ENCODE results near the gene CMTM4. TPM values are rescaled to one million over a fixed set of nuclear protein-coding genes. Genes with fewer than 3 reads are reported as not detected.

Gene CMTM4
- total RNA-seq (0.59 and 0.68 TPM in 2 replicates), polyA plus RNA-seq (0.06 and 0.37 TPM in 2 replicates), polyA minus RNA-seq (0.43 TPM in 1 of 2 replicates, not detected in the other)
- total RNA-seq (2013): 0.26 TPM

DNA sequence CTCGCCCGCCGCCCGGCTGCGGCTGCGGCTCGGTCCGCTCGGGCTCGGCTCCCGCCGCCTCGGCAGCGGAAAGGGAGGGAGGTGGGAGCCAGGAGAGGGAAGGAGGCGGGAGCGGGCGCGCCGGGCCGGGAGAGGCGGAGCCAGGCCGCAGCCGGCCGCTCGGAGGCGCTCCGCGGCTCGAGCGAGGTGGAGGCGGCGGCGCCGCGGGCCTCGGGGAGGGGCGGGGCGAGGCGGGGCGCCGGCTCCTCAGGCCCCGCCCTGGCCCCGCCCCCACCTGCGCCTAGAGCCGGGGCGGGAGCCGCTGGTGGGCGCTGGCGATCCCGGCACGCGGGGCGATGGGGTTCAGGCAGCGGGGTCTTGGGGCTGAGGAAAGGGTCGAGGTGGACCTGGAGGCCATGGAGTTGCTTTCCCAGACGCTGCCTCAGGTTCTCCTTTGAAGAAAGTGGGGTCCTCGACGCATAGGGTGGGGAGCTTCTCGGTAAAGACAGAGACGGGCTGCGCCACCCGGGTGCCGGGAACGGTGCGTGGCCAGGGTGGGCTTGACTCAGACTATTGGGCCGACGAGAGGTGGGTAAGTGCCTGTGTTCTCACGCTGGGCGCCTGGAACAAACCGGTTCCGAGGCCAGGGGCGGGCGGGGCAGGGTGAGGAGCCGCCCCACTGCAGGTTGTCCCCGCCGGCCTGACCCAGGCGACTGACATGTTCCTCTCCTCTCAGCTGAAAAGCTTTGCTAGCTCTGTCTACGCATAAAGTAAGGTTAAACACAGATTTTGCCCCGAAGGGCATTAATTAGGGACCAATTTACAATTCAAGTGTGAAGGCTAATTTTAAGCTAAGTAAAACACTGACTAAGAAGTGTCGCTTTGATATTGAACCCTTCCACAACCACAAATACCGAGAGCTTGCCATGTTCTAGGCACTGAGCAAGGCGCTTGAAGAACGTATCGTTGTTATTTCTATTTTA, at the start of gene CMTM4:
Gene CMTM4 (minus strand): TSS at position 75 of the 962 bp plus-strand sequence. CDS start 218 bp downstream, outside the sequence.
- Histone ChIP-seq H2AFZ (ENCODE audit: insufficient read depth, low read depth, low read length, poor library complexity, severe bottlenecking) (peak within 1 kb of the TSS; percentile 97), H3K4me1 (ENCODE audit: control insufficient read depth in 2 of 2, insufficient read depth in 2 of 2, low read length in 2 of 2) (peaks cover 15 to 17% of the 10 kb centered on the region in 2 donors), H3K27me3 (replicated peaks in 1 of 4; ENCODE audit: control extremely low read depth in 1 of 4, control insufficient read depth in 3 of 4, insufficient read depth in 4 of 4, low read length in 3 of 4) (peaks cover 0 to 53% (median 30%) of the 10 kb centered on the region in 4 experiments), H3K9ac (ENCODE audit: low read length) (peak within 1 kb of the TSS; percentile 73), H3K9me3 (ENCODE audit: control extremely low read depth in 1 of 3, control insufficient read depth in 2 of 3, insufficient read depth in 1 of 3, low read length in 2 of 3) (peaks cover 0 to 5% (median 0%) of the 10 kb centered on the region in 3 donors), H4K20me1 (ENCODE audit: control insufficient read depth, insufficient read depth, low read length, poor library complexity, severe bottlenecking) (no peaks in the 10 kb centered on the region), H3K36me3 (replicated peaks in 1 of 2; ENCODE audit: control extremely low read depth in 1 of 2, control insufficient read depth in 1 of 2, extremely low read depth in 1 of 2, insufficient read depth in 2 of 2, low read length in 1 of 2) (no peaks in the 10 kb centered on the region), H3K79me2 (ENCODE audit: control insufficient read depth, insufficient read depth, low read length) (no peaks in the 10 kb centered on the region), H3K4me2 (replicated peaks; ENCODE audit: low read depth, low read length, poor library complexity, severe bottlenecking) (peak within 1 kb of the TSS; percentile 99), H3K4me3 (ENCODE audit: control extremely low read depth in 1 of 5, extremely low read depth in 1 of 5, insufficient read depth in 1 of 5, low read depth in 2 of 5, low read length in 4 of 5) (peak within 1 kb of the TSS; percentile 34 to 83 (median 57)), H3K27ac (ENCODE audit: low read length in 2 of 2) (no peak within 1 kb of the TSS)
- POLR2A ChIA-PET: interaction anchor here (0.6 to 0.7 kb wide), 3 partner anchors 17 to 257 kb away, joined by 3 to 12 read pairs (median 7); no protein-coding TSS in a partner anchor
- CTCF ChIA-PET: interaction anchor here (1.0 to 1.4 kb wide), 4 partner anchors 44 to 291 kb away, joined by 3 to 4 read pairs (median 4); partner anchors contain the start of gene DYNC1LI2
- peak; percentile 98 for ATAC-seq (ENCODE audit: low read depth)
- DNase-seq: peak; percentile 89
- intact Hi-C loops (cut with micrococcal nuclease): loop anchor here (1.0 to 5.0 kb wide), 3 partner anchors 54 to 145 kb away; partner anchors contain the start of genes CKLF and DYNC1LI2
- WGBS (ENCODE audit: insufficient coverage): 1% methylated on average over 68 of the region's 84 CpGs
- no peaks in the 10 kb centered on the region for H3K9me3 Mint-ChIP-seq (ENCODE audit: insufficient read depth)
- H3K27ac Mint-ChIP-seq: peak within 1 kb of the TSS; percentile 15
- H3K4me3 Mint-ChIP-seq: peak within 1 kb of the TSS; percentile 88
- peaks cover 30% of the 10 kb centered on the region for H3K27me3 Mint-ChIP-seq
- TF ChIP-seq EZH2 (IDR thresholded peaks at IDR 0.05; ENCODE audit: borderline replicate concordance, insufficient read depth, low read depth, low read length, poor library complexity, severe bottlenecking): no peak
- TF ChIP-seq, protein P1, sequence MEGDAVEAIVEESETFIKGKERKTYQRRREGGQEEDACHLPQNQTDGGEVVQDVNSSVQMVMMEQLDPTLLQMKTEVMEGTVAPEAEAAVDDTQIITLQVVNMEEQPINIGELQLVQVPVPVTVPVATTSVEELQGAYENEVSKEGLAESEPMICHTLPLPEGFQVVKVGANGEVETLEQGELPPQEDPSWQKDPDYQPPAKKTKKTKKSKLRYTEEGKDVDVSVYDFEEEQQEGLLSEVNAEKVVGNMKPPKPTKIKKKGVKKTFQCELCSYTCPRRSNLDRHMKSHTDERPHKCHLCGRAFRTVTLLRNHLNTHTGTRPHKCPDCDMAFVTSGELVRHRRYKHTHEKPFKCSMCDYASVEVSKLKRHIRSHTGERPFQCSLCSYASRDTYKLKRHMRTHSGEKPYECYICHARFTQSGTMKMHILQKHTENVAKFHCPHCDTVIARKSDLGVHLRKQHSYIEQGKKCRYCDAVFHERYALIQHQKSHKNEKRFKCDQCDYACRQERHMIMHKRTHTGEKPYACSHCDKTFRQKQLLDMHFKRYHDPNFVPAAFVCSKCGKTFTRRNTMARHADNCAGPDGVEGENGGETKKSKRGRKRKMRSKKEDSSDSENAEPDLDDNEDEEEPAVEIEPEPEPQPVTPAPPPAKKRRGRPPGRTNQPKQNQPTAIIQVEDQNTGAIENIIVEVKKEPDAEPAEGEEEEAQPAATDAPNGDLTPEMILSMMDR (IDR thresholded peaks at IDR 0.05): peak; percentile 32
- H3K4me1 Mint-ChIP-seq: peaks cover 17% of the 10 kb centered on the region

Data from B cell (primary cell).